Measurements from ENCODE around the gene RNF212B. TPM values are rescaled to one million over a fixed set of nuclear protein-coding genes. Genes with fewer than 3 reads are reported as not detected.

The RNF212B gene
- total and polyA plus RNA-seq, 2 donors (not counting 1 experiment from before 2014, with no cell fraction given), result not detected

DNA sequence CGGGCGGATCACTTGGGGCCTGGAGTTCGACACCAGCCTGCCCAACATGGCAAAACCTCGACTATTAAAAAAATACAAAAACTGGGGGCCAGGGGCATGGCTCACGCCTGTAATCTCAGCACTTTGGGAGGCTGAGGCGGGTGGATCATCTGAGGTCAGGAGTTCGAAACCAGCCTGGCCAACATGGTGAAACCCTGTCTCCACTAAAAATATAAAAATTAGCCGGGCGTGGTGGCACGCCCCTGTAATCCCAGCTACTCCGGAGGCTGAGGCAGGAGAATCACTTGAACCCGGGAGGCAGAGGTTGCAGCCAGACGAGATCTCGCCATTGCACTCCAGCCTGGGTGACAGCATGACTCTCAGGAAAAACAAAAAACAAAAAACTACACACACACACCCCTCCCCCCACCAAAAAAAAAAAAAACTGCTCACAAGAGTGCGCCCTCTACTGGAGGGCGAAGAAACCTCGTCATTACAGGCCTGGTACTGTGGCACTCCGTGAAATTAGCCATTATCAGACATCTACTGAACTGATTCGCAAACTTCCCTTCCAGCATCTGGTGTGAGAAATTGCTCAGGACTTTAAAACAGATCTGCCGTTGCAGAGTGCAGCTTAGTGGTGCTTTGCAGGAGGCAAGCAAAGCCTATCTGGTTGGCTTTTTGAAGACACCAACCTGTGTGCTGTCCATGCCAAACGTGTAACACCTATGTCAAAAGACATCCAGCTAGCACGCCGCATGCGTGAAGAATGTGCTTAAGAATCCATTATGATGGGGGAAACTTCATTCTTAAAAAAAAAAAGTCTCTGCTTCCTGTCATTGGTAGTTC is 57.2 kb downstream of the RNF212B start:
- no peak for TF ChIP-seq EZH2 (IDR thresholded peaks at IDR 0.05; ENCODE audit: low read length, missing control alignments)
- TF ChIP-seq, protein P1, sequence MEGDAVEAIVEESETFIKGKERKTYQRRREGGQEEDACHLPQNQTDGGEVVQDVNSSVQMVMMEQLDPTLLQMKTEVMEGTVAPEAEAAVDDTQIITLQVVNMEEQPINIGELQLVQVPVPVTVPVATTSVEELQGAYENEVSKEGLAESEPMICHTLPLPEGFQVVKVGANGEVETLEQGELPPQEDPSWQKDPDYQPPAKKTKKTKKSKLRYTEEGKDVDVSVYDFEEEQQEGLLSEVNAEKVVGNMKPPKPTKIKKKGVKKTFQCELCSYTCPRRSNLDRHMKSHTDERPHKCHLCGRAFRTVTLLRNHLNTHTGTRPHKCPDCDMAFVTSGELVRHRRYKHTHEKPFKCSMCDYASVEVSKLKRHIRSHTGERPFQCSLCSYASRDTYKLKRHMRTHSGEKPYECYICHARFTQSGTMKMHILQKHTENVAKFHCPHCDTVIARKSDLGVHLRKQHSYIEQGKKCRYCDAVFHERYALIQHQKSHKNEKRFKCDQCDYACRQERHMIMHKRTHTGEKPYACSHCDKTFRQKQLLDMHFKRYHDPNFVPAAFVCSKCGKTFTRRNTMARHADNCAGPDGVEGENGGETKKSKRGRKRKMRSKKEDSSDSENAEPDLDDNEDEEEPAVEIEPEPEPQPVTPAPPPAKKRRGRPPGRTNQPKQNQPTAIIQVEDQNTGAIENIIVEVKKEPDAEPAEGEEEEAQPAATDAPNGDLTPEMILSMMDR (conservative IDR thresholded peaks at IDR 0.05 in 1 of 2, IDR thresholded peaks at IDR 0.05 in 1 of 2; ENCODE audit: low read depth in 1 of 2, low read length in 2 of 2), result peak; percentile 81 to 91
- Histone ChIP-seq H3K36me3 (ENCODE audit: control insufficient read depth, insufficient read depth, low read length) (peaks cover 3% of the 10 kb centered on the region), H3K4me2 (ENCODE audit: extremely low read depth, insufficient read depth, low read length) (no peak overlapping the region), H3K27me3 (ENCODE audit: control insufficient read depth, insufficient read depth, low read length) (no peaks in the 10 kb centered on the region), H3K9me3 (ENCODE audit: control insufficient read depth, insufficient read depth, low read depth, low read length) (no peaks in the 10 kb centered on the region), H3K4me3 (replicated peaks in 1 of 4; ENCODE audit: control extremely low read depth in 1 of 4, insufficient read depth in 1 of 4, low read depth in 3 of 4, low read length in 4 of 4) (no peak overlapping the region), H3K79me2 (ENCODE audit: control insufficient read depth, insufficient read depth, low read length) (peaks cover under 1% of the 10 kb centered on the region), H3K27ac (ENCODE audit: insufficient read depth, low read length) (no peak overlapping the region), H3K4me1 (ENCODE audit: control insufficient read depth, extremely low read depth, insufficient read depth, low read length) (peaks cover 8% of the 10 kb centered on the region), H3K9ac (ENCODE audit: insufficient read depth, low read length) (no peak overlapping the region), H4K20me1 (ENCODE audit: control insufficient read depth, extremely low read depth, insufficient read depth, low read length) (no peaks in the 10 kb centered on the region), H2AFZ (ENCODE audit: low read length) (no peak overlapping the region)
- DNase-seq (ENCODE audit: low read depth in 2 of 2), result peak; percentile 24 to 61

GRCh38 chr14:23296012-23296777 is 58.5 kb downstream of the RNF212B start:
- Histone ChIP-seq H3K36me3 (ENCODE audit: control insufficient read depth, insufficient read depth, low read length) (peaks cover 3% of the 10 kb centered on the region), H3K9me3 (ENCODE audit: control insufficient read depth, insufficient read depth, low read depth, low read length) (no peaks in the 10 kb centered on the region), H3K27me3 (ENCODE audit: control insufficient read depth, insufficient read depth, low read length) (no peaks in the 10 kb centered on the region), H3K4me1 (ENCODE audit: control insufficient read depth, extremely low read depth, insufficient read depth, low read length) (peaks cover 10% of the 10 kb centered on the region), H3K4me2 (ENCODE audit: extremely low read depth, insufficient read depth, low read length) (no peak overlapping the region), H3K27ac (ENCODE audit: insufficient read depth, low read length) (no peak overlapping the region), H3K79me2 (ENCODE audit: control insufficient read depth, insufficient read depth, low read length) (peaks cover 2% of the 10 kb centered on the region), H3K9ac (ENCODE audit: insufficient read depth, low read length) (no peak overlapping the region), H4K20me1 (ENCODE audit: control insufficient read depth, extremely low read depth, insufficient read depth, low read length) (no peaks in the 10 kb centered on the region), H2AFZ (ENCODE audit: low read length) (no peak overlapping the region), H3K4me3 (replicated peaks in 1 of 4; ENCODE audit: control extremely low read depth in 1 of 4, insufficient read depth in 1 of 4, low read depth in 3 of 4, low read length in 4 of 4) (no peak overlapping the region)
- DNase-seq (ENCODE audit: low read depth in 2 of 2), result no peak
- TF ChIP-seq, protein P1 (conservative IDR thresholded peaks at IDR 0.05 in 1 of 2, IDR thresholded peaks at IDR 0.05 in 1 of 2; ENCODE audit: low read depth in 1 of 2, low read length in 2 of 2), result no peak
- no peak for TF ChIP-seq EZH2 (IDR thresholded peaks at IDR 0.05; ENCODE audit: low read length, missing control alignments)

DNA sequence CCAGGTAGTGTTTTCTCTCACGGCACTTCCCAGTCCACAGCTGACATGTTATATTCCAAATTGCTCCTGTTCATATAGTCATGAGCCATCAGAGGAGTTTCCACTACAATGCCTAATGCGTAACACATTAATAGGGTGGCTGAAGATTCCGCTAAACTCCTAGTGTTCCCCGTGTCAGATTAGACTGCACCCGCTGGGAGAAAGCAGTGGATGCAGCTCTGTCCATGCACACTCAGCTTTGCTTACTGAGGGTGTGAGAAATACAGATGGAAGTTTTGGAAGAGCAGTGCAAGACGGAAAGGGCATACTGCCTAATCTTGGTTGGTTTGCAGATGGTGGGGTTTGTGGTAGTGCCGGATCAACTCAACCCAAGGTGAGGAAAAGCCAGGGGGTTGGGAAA is 59.4 kb downstream of the RNF212B start:
- no peak for TF ChIP-seq EZH2 (IDR thresholded peaks at IDR 0.05; ENCODE audit: low read length, missing control alignments)
- TF ChIP-seq, protein P1 (conservative IDR thresholded peaks at IDR 0.05 in 1 of 2, IDR thresholded peaks at IDR 0.05 in 1 of 2; ENCODE audit: low read depth in 1 of 2, low read length in 2 of 2), result no peak
- H3K9ac ChIP-seq (ENCODE audit: insufficient read depth, low read length), result no peak overlapping the region

More for the DNA sequence above, 59.4 kb downstream of the RNF212B start:
- H3K4me3 ChIP-seq (replicated peaks in 1 of 4; ENCODE audit: control extremely low read depth in 1 of 4, insufficient read depth in 1 of 4, low read depth in 3 of 4, low read length in 4 of 4), result no peak overlapping the region
- no peaks in the 10 kb centered on the region for H3K9me3 ChIP-seq (ENCODE audit: control insufficient read depth, insufficient read depth, low read depth, low read length)
- no peak overlapping the region for H3K27ac ChIP-seq (ENCODE audit: insufficient read depth, low read length)
- DNase-seq (ENCODE audit: low read depth in 2 of 2), result no peak
- H2AFZ ChIP-seq (ENCODE audit: low read length), result no peak overlapping the region
- peaks cover 3% of the 10 kb centered on the region for H3K36me3 ChIP-seq (ENCODE audit: control insufficient read depth, insufficient read depth, low read length)
- H4K20me1 ChIP-seq (ENCODE audit: control insufficient read depth, extremely low read depth, insufficient read depth, low read length), result no peaks in the 10 kb centered on the region
- peaks cover 11% of the 10 kb centered on the region for H3K4me1 ChIP-seq (ENCODE audit: control insufficient read depth, extremely low read depth, insufficient read depth, low read length)
- H3K27me3 ChIP-seq (ENCODE audit: control insufficient read depth, insufficient read depth, low read length), result no peaks in the 10 kb centered on the region
- H3K79me2 ChIP-seq (ENCODE audit: control insufficient read depth, insufficient read depth, low read length), result peaks cover 2% of the 10 kb centered on the region
- H3K4me2 ChIP-seq (ENCODE audit: extremely low read depth, insufficient read depth, low read length), result no peak overlapping the region

Measured in fibroblast of lung (primary cell).